ENCODE measurements around the gene IQSEC3.
"Not testable (repeated sequence)": the region's sequence is repeated elsewhere in the genome, so short reads cannot be mapped to it uniquely, and the experiment has no call there.

- TF ChIP-seq CTCF (IDR thresholded peaks at IDR 0.05; ENCODE audit: poor library complexity, severe bottlenecking); POLR2AphosphoS5 (IDR thresholded peaks at IDR 0.05); REST (IDR thresholded peaks at IDR 0.05; ENCODE audit: borderline replicate concordance); MXI1 (conservative IDR thresholded peaks at IDR 0.05; ENCODE audit: poor library complexity, severe bottlenecking); EP300 (conservative IDR thresholded peaks at IDR 0.05; ENCODE audit: poor library complexity, severe bottlenecking): not testable (repeated sequence)
Measured at GRCh38 chr12:49149-49548, 17.4 kb upstream of the IQSEC3 start.

Measured in neural cell (in vitro differentiated cells).